Measurements from ENCODE around the gene NAPB.
"Not testable (repeated sequence)": the region's sequence is repeated elsewhere in the genome, so short reads cannot be mapped to it uniquely, and the experiment has no call there.

The NAPB gene

GRCh38 chr20:23350196-23350903 lies 70.9 kb downstream of the NAPB start, which contains the start of gene NXT1:
NXT1 (plus strand) TSS chr20:23350791; CDS start chr20:23354042, 3,251 bp downstream.
- Histone ChIP-seq H3K4me1 (ENCODE audit: insufficient read depth, low read length) (peaks cover 21% of the 10 kb centered on the region), H3K9ac (ENCODE audit: low read length) (peak within 1 kb of the TSS; percentile 89), H3K4me3 (ENCODE audit: low read depth in 1 of 2, low read length in 2 of 2) (peak within 1 kb of the TSS; percentile 88 to 90), H3K27ac (ENCODE audit: low read depth, low read length) (peak within 1 kb of the TSS; percentile 97), H3K27me3 (ENCODE audit: control insufficient read depth in 1 of 2, insufficient read depth in 2 of 2, low read length in 2 of 2) (no peaks in the 10 kb centered on the region), H3K9me3 (ENCODE audit: low read length) (no peaks in the 10 kb centered on the region), H3K36me3 (ENCODE audit: insufficient read depth, low read length) (peaks cover 14% of the 10 kb centered on the region)

- peaks cover 8% of the 10 kb centered on the region for H3K36me3 ChIP-seq (ENCODE audit: insufficient read depth, low read length)
- peak overlapping the region; percentile 89 for H3K9ac ChIP-seq (ENCODE audit: low read length)
- H3K27me3 ChIP-seq (ENCODE audit: control insufficient read depth in 1 of 2, insufficient read depth in 2 of 2, low read length in 2 of 2), result no peaks in the 10 kb centered on the region
- H3K27ac ChIP-seq (ENCODE audit: low read depth, low read length), result peak overlapping the region; percentile 97
- H3K4me3 ChIP-seq (ENCODE audit: low read depth in 1 of 2, low read length in 2 of 2), result peak overlapping the region; percentile 65 to 88
- H3K4me1 ChIP-seq (ENCODE audit: insufficient read depth, low read length), result peaks cover 21% of the 10 kb centered on the region
- no peaks in the 10 kb centered on the region for H3K9me3 ChIP-seq (ENCODE audit: low read length)
Observed at GRCh38 chr20:23349338-23350195, 71.7 kb downstream of the NAPB start.

GRCh38 chr20:23348510-23348909 lies 72.8 kb downstream of the NAPB start:
- not testable (repeated sequence) for H3K36me3 ChIP-seq (ENCODE audit: insufficient read depth, low read length); H3K9me3 ChIP-seq (ENCODE audit: low read length); H3K9ac ChIP-seq (ENCODE audit: low read length); H3K27me3 ChIP-seq (ENCODE audit: control insufficient read depth in 1 of 2, insufficient read depth in 2 of 2, low read length in 2 of 2); H3K4me3 ChIP-seq (ENCODE audit: low read depth in 1 of 2, low read length in 2 of 2)
- H3K27ac ChIP-seq (ENCODE audit: low read depth, low read length), result peak overlapping the region; percentile 97
- H3K4me1 ChIP-seq (ENCODE audit: insufficient read depth, low read length), result peaks cover 21% of the 10 kb centered on the region

GRCh38 chr20:23347791-23348190 lies 73.5 kb downstream of the NAPB start:
- no peak overlapping the region for H3K4me3 ChIP-seq (ENCODE audit: low read depth in 1 of 2, low read length in 2 of 2)
- no peaks in the 10 kb centered on the region for H3K36me3 ChIP-seq (ENCODE audit: insufficient read depth, low read length)
- no peaks in the 10 kb centered on the region for H3K27me3 ChIP-seq (ENCODE audit: control insufficient read depth in 1 of 2, insufficient read depth in 2 of 2, low read length in 2 of 2)
- no peaks in the 10 kb centered on the region for H3K9me3 ChIP-seq (ENCODE audit: low read length)
- H3K9ac ChIP-seq (ENCODE audit: low read length), result no peak overlapping the region
- H3K4me1 ChIP-seq (ENCODE audit: insufficient read depth, low read length), result peaks cover 21% of the 10 kb centered on the region
- H3K27ac ChIP-seq (ENCODE audit: low read depth, low read length), result no peak overlapping the region

GRCh38 chr20:23346002-23346401 lies 75.3 kb downstream of the NAPB start:
- Histone ChIP-seq H3K27me3 (ENCODE audit: control insufficient read depth in 1 of 2, insufficient read depth in 2 of 2, low read length in 2 of 2) (no peaks in the 10 kb centered on the region), H3K4me1 (ENCODE audit: insufficient read depth, low read length) (peaks cover 8% of the 10 kb centered on the region), H3K9me3 (ENCODE audit: low read length) (no peaks in the 10 kb centered on the region), H3K9ac (ENCODE audit: low read length) (no peak overlapping the region), H3K27ac (ENCODE audit: low read depth, low read length) (no peak overlapping the region), H3K36me3 (ENCODE audit: insufficient read depth, low read length) (no peaks in the 10 kb centered on the region), H3K4me3 (ENCODE audit: low read depth in 1 of 2, low read length in 2 of 2) (no peak overlapping the region)

- H3K9ac ChIP-seq (ENCODE audit: low read length), result no peak overlapping the region
- H3K27me3 ChIP-seq (ENCODE audit: control insufficient read depth in 1 of 2, insufficient read depth in 2 of 2, low read length in 2 of 2), result no peaks in the 10 kb centered on the region
- no peaks in the 10 kb centered on the region for H3K36me3 ChIP-seq (ENCODE audit: insufficient read depth, low read length)
- no peak overlapping the region for H3K27ac ChIP-seq (ENCODE audit: low read depth, low read length)
- H3K4me3 ChIP-seq (ENCODE audit: low read depth in 1 of 2, low read length in 2 of 2), result no peak overlapping the region
- H3K4me1 ChIP-seq (ENCODE audit: insufficient read depth, low read length), result peaks cover 5% of the 10 kb centered on the region
- no peaks in the 10 kb centered on the region for H3K9me3 ChIP-seq (ENCODE audit: low read length)
Observed at GRCh38 chr20:23344336-23344735, 77.0 kb downstream of the NAPB start.

GRCh38 chr20:23343590-23343989 lies 77.7 kb downstream of the NAPB start:
- no peaks in the 10 kb centered on the region for H3K4me1 ChIP-seq (ENCODE audit: insufficient read depth, low read length)
- H3K27me3 ChIP-seq (ENCODE audit: control insufficient read depth in 1 of 2, insufficient read depth in 2 of 2, low read length in 2 of 2), result no peaks in the 10 kb centered on the region
- H3K9me3 ChIP-seq (ENCODE audit: low read length), result no peaks in the 10 kb centered on the region
- H3K36me3 ChIP-seq (ENCODE audit: insufficient read depth, low read length), result no peaks in the 10 kb centered on the region
- H3K27ac ChIP-seq (ENCODE audit: low read depth, low read length), result no peak overlapping the region
- H3K4me3 ChIP-seq (ENCODE audit: low read depth in 1 of 2, low read length in 2 of 2), result no peak overlapping the region
- H3K9ac ChIP-seq (ENCODE audit: low read length), result no peak overlapping the region

GRCh38 chr20:23341073-23341472 lies 80.2 kb downstream of the NAPB start:
- H3K4me3 ChIP-seq (ENCODE audit: low read depth in 1 of 2, low read length in 2 of 2), result no peak overlapping the region
- H3K27ac ChIP-seq (ENCODE audit: low read depth, low read length), result no peak overlapping the region
- H3K9me3 ChIP-seq (ENCODE audit: low read length), result no peaks in the 10 kb centered on the region
- H3K36me3 ChIP-seq (ENCODE audit: insufficient read depth, low read length), result no peaks in the 10 kb centered on the region
- H3K27me3 ChIP-seq (ENCODE audit: control insufficient read depth in 1 of 2, insufficient read depth in 2 of 2, low read length in 2 of 2), result no peaks in the 10 kb centered on the region
- H3K4me1 ChIP-seq (ENCODE audit: insufficient read depth, low read length), result no peaks in the 10 kb centered on the region
- no peak overlapping the region for H3K9ac ChIP-seq (ENCODE audit: low read length)

- Histone ChIP-seq H3K27ac (ENCODE audit: low read depth, low read length) (no peak overlapping the region), H3K9me3 (ENCODE audit: low read length) (no peaks in the 10 kb centered on the region), H3K36me3 (ENCODE audit: insufficient read depth, low read length) (no peaks in the 10 kb centered on the region), H3K4me3 (ENCODE audit: low read depth in 1 of 2, low read length in 2 of 2) (no peak overlapping the region), H3K27me3 (ENCODE audit: control insufficient read depth in 1 of 2, insufficient read depth in 2 of 2, low read length in 2 of 2) (no peaks in the 10 kb centered on the region), H3K4me1 (ENCODE audit: insufficient read depth, low read length) (no peaks in the 10 kb centered on the region), H3K9ac (ENCODE audit: low read length) (no peak overlapping the region)
Observed at GRCh38 chr20:23340524-23340923, 80.8 kb downstream of the NAPB start.

- Histone ChIP-seq H3K27me3 (ENCODE audit: control insufficient read depth in 1 of 2, insufficient read depth in 2 of 2, low read length in 2 of 2) (no peaks in the 10 kb centered on the region), H3K4me1 (ENCODE audit: insufficient read depth, low read length) (no peaks in the 10 kb centered on the region), H3K27ac (ENCODE audit: low read depth, low read length) (no peak overlapping the region)
Observed at GRCh38 chr20:23339986-23340385, 81.3 kb downstream of the NAPB start.

GRCh38 chr20:23337312-23337711 lies 84.0 kb downstream of the NAPB start:
- Histone ChIP-seq H3K4me1 (ENCODE audit: insufficient read depth, low read length) (no peaks in the 10 kb centered on the region), H3K27ac (ENCODE audit: low read depth, low read length) (no peak overlapping the region), H3K9ac (ENCODE audit: low read length) (no peak overlapping the region), H3K9me3 (ENCODE audit: low read length) (no peaks in the 10 kb centered on the region), H3K27me3 (ENCODE audit: control insufficient read depth in 1 of 2, insufficient read depth in 2 of 2, low read length in 2 of 2) (no peaks in the 10 kb centered on the region), H3K36me3 (ENCODE audit: insufficient read depth, low read length) (no peaks in the 10 kb centered on the region), H3K4me3 (ENCODE audit: low read depth in 1 of 2, low read length in 2 of 2) (no peak overlapping the region)

More at GRCh38 chr20:23339986-23340385, 81.3 kb downstream of the NAPB start:
- H3K4me3 ChIP-seq (ENCODE audit: low read depth in 1 of 2, low read length in 2 of 2), result no peak overlapping the region
- no peaks in the 10 kb centered on the region for H3K9me3 ChIP-seq (ENCODE audit: low read length)
- H3K9ac ChIP-seq (ENCODE audit: low read length), result no peak overlapping the region
- no peaks in the 10 kb centered on the region for H3K36me3 ChIP-seq (ENCODE audit: insufficient read depth, low read length)

Data from muscle layer of colon (tissue), 2 donors.